Stimulated activated CD4-positive, alpha-beta T cell treated with anti-CD3 and anti-CD28 coated beads, TNF-alpha, amount 100 ng/mL, for 4 hours (primary cell): ENCODE results near the gene RSU1.
A peak's percentile ranks its signal among the peaks of the same experiment; 100 is the strongest.
"Not testable (repeated sequence)": the region's sequence is repeated elsewhere in the genome, so short reads cannot be mapped to it uniquely, and the experiment has no call there.

Experiments used
- DNase-seq, 3 experiments: peaks; one replicate each; pipeline ENCODE4 v3.0.0-alpha.2; 2020; ENCODE audit warnings: low read depth in 3 of 3

The RSU1 gene

DNA sequence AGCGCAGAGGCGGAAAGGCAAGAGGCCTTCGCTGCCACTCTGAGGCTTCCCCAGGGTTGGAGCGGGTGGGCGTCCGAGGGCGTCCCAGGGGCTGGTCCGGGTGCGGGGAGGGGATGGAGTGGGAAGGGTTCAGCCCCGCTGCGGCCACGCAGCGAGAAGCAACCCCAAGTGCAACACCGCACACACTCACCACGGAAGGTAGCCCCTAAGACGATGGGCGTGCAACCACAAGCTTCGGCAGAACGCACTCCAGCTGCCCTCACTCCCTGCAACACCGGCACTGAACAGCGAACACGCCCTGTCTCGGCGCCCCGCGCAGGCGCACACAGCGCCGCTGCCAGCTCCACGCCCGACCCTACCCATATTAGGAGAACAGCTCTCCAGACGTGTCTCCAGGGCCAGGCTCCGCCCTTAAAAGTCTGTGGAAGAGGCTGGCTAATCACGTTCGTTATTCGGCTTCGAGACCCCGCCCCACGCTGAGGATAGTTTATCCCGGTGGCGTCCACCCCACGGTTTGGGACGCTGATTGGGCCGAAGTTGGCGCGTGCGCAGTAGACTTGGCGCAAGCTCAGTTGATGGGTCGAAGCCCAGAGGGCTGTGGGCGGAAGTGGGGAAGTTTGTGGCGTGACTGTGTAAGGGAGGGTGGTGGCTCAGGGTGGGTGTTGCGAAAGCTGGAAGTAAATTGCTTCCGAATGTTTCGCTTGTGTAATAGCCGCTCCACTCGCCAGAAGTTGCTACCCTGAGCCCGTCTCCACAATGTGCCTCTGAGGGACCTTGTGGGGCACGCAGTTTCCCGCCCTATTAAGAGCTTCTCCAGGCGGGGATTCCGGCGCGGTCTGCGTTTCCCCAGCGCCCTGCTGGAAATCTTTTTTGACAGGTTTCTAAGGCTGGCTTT is at the start of gene RSU1:
Gene RSU1, minus strand, starts transcription at position 300 of the 895 bp plus-strand sequence. CDS start 343 bp downstream, outside the sequence.
- peak; percentile 99 to 100 (median 100) for DNase-seq

- no peak for DNase-seq
These were observed 49.5 kb upstream of the RSU1 start for GRCh38 chr10:16866541-16867275.

DNA sequence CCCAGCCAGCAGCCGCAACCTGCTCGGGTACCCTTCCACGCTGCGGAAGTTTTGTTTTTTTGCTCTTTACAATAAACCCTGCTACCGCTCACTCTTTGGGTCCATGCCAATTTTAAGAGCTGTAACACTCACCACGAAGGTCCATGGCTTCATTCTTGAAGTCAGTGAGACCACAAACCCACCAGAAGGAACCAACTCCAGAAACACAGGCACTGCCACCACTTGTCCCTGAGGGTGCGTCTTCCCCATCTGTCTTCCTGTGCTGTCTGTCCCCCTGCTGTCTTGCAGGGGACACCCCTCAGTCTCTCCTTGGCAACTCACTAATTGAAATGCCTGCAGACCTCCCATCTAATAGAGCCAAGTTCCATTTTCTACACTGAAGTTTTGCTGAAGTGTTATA is 48.5 kb upstream of the RSU1 start:
- no peak for DNase-seq

- DNase-seq, result no peak
These were observed 46.5 kb upstream of the RSU1 start for GRCh38 chr10:16863766-16864165.

- DNase-seq, result no peak
These were observed 40.2 kb upstream of the RSU1 start for GRCh38 chr10:16857419-16857818.

DNA sequence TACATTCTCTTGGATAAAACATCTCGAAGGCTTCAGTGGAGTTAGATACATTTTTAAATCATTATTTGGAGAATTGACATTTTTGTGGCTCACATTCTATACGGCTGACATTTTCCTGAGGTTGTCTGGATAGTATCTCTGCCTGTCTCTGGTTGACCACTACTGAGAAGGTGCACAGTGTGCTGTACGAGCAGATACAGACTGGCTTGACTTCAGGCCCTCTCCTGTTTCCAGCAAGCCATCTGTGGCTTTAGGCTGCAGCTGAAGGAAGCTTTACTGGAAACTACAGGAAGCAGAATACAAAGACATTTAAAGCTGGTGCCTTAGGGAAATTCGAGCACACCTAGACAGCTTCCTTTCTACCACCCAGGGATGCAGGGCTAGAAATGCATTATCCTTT is 39.3 kb upstream of the RSU1 start:
- no peak for DNase-seq

GRCh38 chr10:16856092-16856491 is 38.9 kb upstream of the RSU1 start:
- DNase-seq, result no peak

GRCh38 chr10:16854623-16855022 is 37.4 kb upstream of the RSU1 start:
- no peak for DNase-seq

- no peak for DNase-seq
These were observed 36.6 kb upstream of the RSU1 start for GRCh38 chr10:16853809-16854208.

GRCh38 chr10:16853201-16853600 is 36.0 kb upstream of the RSU1 start:
- DNase-seq, result no peak

- DNase-seq, result no peak
These were observed 35.4 kb upstream of the RSU1 start for GRCh38 chr10:16852624-16853023.

GRCh38 chr10:16848562-16849154 is 31.4 kb upstream of the RSU1 start:
- DNase-seq, result no peak

DNA sequence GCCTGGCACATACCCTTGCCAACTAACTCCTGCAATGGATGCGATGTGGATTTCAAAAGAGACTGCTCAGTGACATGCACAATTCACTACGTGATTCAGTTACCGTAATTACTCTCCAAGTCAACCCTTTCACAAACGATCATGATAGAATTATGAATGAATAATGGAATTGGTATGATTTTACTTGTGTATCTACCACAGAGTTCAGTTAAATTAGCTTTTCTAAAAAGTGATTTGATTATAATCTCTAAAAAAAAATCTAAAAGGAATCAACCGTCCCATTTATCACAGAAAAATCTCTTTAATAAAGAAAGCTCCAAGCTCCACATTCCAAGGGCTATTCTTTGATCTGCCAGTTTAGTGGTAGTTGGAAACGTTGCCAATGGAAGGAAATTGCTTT is 30.4 kb upstream of the RSU1 start:
- no peak for DNase-seq

DNA sequence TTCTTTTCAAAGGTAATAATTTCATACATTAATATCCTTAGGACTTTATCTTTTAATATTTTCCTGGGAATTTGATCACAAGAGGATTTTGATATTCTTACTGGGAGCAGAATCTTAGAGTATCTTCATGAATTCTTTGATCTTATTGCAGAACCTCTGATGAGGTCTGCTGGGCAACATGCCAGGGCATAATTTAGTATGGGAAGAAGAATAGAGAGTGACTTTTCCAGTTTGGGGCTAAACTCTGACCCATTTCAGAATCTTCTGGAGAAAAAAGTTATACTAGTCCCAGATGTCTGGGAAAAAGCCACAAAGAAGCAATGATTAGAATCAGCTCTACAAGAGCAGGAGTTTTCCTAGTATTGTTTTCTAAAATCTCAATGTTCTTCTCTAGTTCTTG is 28.0 kb upstream of the RSU1 start:
- no peak for DNase-seq

GRCh38 chr10:16843252-16843870 is 26.1 kb upstream of the RSU1 start:
- no peak for DNase-seq

GRCh38 chr10:16835228-16835627 is 18.0 kb upstream of the RSU1 start:
- peak in 1 of 3 experiments; percentile 21 for DNase-seq

DNA sequence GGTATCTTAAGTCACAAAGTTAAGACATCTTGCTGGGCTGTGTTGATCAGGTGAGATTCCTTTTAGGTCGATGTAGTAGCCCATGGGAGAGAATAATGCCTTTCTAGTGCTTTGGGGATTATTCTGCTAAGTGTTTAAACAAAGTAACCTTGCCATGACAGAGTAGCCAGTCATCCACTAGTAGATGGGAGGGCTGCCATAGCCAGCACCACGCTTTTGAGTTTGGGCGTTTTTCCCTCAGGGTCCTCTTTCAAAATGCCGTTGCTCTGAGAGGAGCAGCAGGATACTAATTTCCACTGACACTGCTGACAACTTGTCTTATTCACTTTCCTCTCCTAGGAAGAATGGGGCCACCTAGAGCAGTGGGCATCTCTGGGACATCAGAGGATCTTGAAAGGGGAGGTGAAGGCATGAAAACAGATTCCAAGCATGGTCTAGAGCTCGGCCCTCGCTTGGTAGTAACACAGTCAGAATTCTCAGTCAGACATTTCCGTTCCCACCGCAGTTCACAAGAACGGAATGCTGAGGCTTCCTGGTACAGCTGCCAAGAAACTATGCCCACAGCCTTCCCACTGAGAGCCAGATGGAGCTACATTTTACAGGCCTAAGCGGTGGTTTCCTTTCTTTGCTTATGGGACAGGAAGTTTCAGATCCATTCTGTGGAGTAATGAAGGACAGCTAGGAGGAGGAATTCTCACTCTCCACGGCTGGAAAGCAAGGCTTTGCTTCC is 15.3 kb upstream of the RSU1 start:
- no peak for DNase-seq

DNA sequence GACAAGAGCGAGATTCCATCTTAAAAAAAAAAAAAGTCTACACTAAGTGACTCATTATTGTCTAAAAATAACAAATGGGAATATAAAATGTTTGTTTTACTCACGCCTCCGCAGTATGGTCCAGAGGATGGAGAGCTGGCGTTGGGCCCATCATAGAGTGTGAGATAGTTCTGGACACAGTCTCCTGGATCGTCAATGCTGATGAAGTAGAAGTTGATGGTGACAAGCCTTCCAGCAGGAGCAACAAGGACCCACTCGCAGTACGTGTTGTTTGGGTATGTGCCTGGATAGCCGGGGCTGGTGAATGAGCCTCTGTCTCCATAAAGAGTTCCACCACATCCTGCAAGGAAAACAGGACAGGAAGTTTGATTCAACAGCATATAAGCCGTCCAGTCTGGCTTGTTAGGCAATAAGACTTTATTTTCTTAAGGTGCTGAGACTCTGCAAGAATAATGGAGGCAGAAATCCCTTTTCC is 11.5 kb upstream of the RSU1 start:
- no peak for DNase-seq

DNA sequence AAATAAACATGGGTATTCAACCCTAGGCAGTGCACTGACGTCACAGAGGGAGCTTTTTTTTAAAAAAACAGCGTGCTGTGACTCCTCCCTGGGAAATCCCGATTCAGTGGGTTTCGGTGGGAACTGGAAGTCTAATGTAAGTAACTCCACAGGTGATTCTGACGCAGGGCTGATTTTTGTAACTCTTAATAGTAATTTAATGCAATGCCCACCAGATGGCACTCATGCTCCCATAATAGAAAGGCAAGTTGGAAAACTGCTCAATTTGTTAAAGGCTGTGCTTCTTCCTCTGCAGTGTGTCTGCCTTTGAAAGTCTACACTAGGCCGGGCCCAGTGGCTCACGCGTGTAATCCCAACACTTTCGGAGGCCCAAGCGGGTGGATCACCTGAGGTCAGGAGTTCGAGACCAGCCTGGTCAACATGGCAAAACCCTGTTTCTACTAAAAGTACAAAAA is 10.9 kb upstream of the RSU1 start:
- peak in 2 of 3 experiments; percentile 34 to 44 for DNase-seq

GRCh38 chr10:16827474-16827873 is 10.2 kb upstream of the RSU1 start:
- DNase-seq, result not testable (repeated sequence)

GRCh38 chr10:16822726-16823360 is 5.6 kb upstream of the RSU1 start:
- no peak for DNase-seq
